ENCODE results near the gene ADAM17.

DNA sequence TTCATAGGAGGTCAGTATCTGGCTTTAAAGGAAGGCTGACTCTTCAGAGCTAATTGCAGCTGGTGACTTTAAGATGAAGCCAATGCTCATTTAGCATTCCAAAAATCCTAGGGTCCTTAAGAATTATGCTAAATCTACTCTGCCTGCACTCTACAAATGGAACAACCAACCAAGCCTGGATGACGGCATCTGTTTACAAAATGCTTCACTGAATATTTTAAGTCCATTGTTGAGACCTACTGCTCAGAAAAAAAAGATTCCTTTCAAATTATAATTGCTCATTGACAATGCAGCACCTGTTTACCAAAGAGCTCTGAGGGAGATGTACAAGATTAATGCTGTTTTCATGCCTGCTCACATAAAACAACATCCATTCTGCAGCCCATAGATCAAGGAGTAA lies 43.8 kb upstream of the ADAM17 start:
- TF ChIP-seq EZH2 (IDR thresholded peaks at IDR 0.05; ENCODE audit: borderline replicate concordance, low read length), result no peak
- TF ChIP-seq, protein P1, sequence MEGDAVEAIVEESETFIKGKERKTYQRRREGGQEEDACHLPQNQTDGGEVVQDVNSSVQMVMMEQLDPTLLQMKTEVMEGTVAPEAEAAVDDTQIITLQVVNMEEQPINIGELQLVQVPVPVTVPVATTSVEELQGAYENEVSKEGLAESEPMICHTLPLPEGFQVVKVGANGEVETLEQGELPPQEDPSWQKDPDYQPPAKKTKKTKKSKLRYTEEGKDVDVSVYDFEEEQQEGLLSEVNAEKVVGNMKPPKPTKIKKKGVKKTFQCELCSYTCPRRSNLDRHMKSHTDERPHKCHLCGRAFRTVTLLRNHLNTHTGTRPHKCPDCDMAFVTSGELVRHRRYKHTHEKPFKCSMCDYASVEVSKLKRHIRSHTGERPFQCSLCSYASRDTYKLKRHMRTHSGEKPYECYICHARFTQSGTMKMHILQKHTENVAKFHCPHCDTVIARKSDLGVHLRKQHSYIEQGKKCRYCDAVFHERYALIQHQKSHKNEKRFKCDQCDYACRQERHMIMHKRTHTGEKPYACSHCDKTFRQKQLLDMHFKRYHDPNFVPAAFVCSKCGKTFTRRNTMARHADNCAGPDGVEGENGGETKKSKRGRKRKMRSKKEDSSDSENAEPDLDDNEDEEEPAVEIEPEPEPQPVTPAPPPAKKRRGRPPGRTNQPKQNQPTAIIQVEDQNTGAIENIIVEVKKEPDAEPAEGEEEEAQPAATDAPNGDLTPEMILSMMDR (conservative IDR thresholded peaks at IDR 0.05 in 1 of 2, IDR thresholded peaks at IDR 0.05 in 1 of 2; ENCODE audit: extremely low read depth in 1 of 2, insufficient read depth in 1 of 2, low read depth in 1 of 2, low read length in 2 of 2), result no peak
